Stimulated activated naive CD8-positive, alpha-beta T cell treated with anti-CD3 and anti-CD28 coated beads, Interleukin-15, Interleukin-2, amounts not matched to agents 100 ng/mL and 50 ng/mL, for 24 hours (primary cell): Measurements from ENCODE around the gene B3GALT4.
A peak's percentile ranks its signal among the peaks of the same experiment; 100 is the strongest.

Experiments used
- H3K27ac Mint-ChIP-seq: one replicate; pipeline ENCODE4 v1.8.0; 2021; ENCODE audit warnings: mild to moderate bottlenecking, mixed read lengths
- H3K27me3 Mint-ChIP-seq: one replicate; pipeline ENCODE4 v1.8.0; 2021; ENCODE audit warnings: mixed read lengths
- H3K36me3 Mint-ChIP-seq: one replicate; pipeline ENCODE4 v1.8.0; 2021; ENCODE audit warnings: low read depth, mixed read lengths
- H3K4me1 Mint-ChIP-seq: one replicate; pipeline ENCODE4 v1.8.0; 2021; ENCODE audit warnings: low read depth, mixed read lengths
- H3K4me3 Mint-ChIP-seq: one replicate; pipeline ENCODE4 v1.8.0; 2021; ENCODE audit warnings: mild to moderate bottlenecking, mixed read lengths
- H3K9me3 Mint-ChIP-seq: one replicate; pipeline ENCODE4 v1.8.0; 2021; ENCODE audit warnings: mixed read lengths

Gene B3GALT4

GRCh38 chr6:33276864-33277662 is at the start of gene B3GALT4:
Gene B3GALT4, plus strand, starts transcription at chr6:33277123. Its CDS starts 297 bp downstream, at chr6:33277420.
- Mint-ChIP-seq H3K36me3 (peaks cover 64% of the 10 kb centered on the region), H3K4me3 (peak within 1 kb of the TSS; percentile 99), H3K27me3 (no peaks in the 10 kb centered on the region), H3K27ac (peak within 1 kb of the TSS; percentile 99), H3K4me1 (peaks cover 56% of the 10 kb centered on the region), H3K9me3 (no peaks in the 10 kb centered on the region)

GRCh38 chr6:33235221-33235634 is 41.7 kb upstream of the B3GALT4 start:
- no peaks in the 10 kb centered on the region for H3K4me1 Mint-ChIP-seq
- H3K36me3 Mint-ChIP-seq: no peaks in the 10 kb centered on the region
- no peak overlapping the region for H3K27ac Mint-ChIP-seq
- no peaks in the 10 kb centered on the region for H3K9me3 Mint-ChIP-seq
- no peak overlapping the region for H3K4me3 Mint-ChIP-seq
- peaks cover 23% of the 10 kb centered on the region for H3K27me3 Mint-ChIP-seq

GRCh38 chr6:33236328-33236727 is 40.6 kb upstream of the B3GALT4 start:
- Mint-ChIP-seq H3K4me1 (peaks cover 2% of the 10 kb centered on the region), H3K27me3 (peaks cover 21% of the 10 kb centered on the region), H3K36me3 (no peaks in the 10 kb centered on the region), H3K4me3 (no peak overlapping the region), H3K27ac (no peak overlapping the region), H3K9me3 (no peaks in the 10 kb centered on the region)

- H3K36me3 Mint-ChIP-seq: no peaks in the 10 kb centered on the region
- H3K4me3 Mint-ChIP-seq: no peak overlapping the region
- no peaks in the 10 kb centered on the region for H3K9me3 Mint-ChIP-seq
- peaks cover 18% of the 10 kb centered on the region for H3K27me3 Mint-ChIP-seq
- peaks cover 7% of the 10 kb centered on the region for H3K4me1 Mint-ChIP-seq
- H3K27ac Mint-ChIP-seq: no peak overlapping the region
Observed at GRCh38 chr6:33236852-33237251, 40.1 kb upstream of the B3GALT4 start.

- Mint-ChIP-seq H3K4me3 (no peak overlapping the region), H3K36me3 (no peaks in the 10 kb centered on the region), H3K4me1 (peaks cover 14% of the 10 kb centered on the region), H3K27me3 (peaks cover 14% of the 10 kb centered on the region), H3K27ac (no peak overlapping the region), H3K9me3 (no peaks in the 10 kb centered on the region)
Observed at GRCh38 chr6:33237741-33238140, 39.2 kb upstream of the B3GALT4 start.

- peak overlapping the region; percentile 50 for H3K27ac Mint-ChIP-seq
- H3K4me1 Mint-ChIP-seq: peaks cover 14% of the 10 kb centered on the region
- no peaks in the 10 kb centered on the region for H3K9me3 Mint-ChIP-seq
- H3K27me3 Mint-ChIP-seq: peaks cover 10% of the 10 kb centered on the region
- no peaks in the 10 kb centered on the region for H3K36me3 Mint-ChIP-seq
- H3K4me3 Mint-ChIP-seq: peak overlapping the region; percentile 3
Observed at GRCh38 chr6:33241968-33242367, 35.0 kb upstream of the B3GALT4 start.

GRCh38 chr6:33243476-33243875 is 33.4 kb upstream of the B3GALT4 start:
- Mint-ChIP-seq H3K9me3 (no peaks in the 10 kb centered on the region), H3K4me1 (peaks cover 21% of the 10 kb centered on the region), H3K4me3 (no peak overlapping the region), H3K27me3 (peaks cover 10% of the 10 kb centered on the region), H3K36me3 (no peaks in the 10 kb centered on the region), H3K27ac (no peak overlapping the region)

- peaks cover 9% of the 10 kb centered on the region for H3K27me3 Mint-ChIP-seq
- H3K4me3 Mint-ChIP-seq: peak overlapping the region; percentile 89
- H3K4me1 Mint-ChIP-seq: peaks cover 41% of the 10 kb centered on the region
- H3K9me3 Mint-ChIP-seq: no peaks in the 10 kb centered on the region
- H3K36me3 Mint-ChIP-seq: peaks cover 29% of the 10 kb centered on the region
- H3K27ac Mint-ChIP-seq: peak overlapping the region; percentile 94
Observed at GRCh38 chr6:33247977-33248642, 28.8 kb upstream of the B3GALT4 start.

GRCh38 chr6:33248643-33248931 is 28.3 kb upstream of the B3GALT4 start:
- H3K4me3 Mint-ChIP-seq: peak overlapping the region; percentile 89
- H3K27me3 Mint-ChIP-seq: peaks cover 5% of the 10 kb centered on the region
- H3K9me3 Mint-ChIP-seq: no peaks in the 10 kb centered on the region
- peaks cover 41% of the 10 kb centered on the region for H3K4me1 Mint-ChIP-seq
- peak overlapping the region; percentile 94 for H3K27ac Mint-ChIP-seq
- peaks cover 30% of the 10 kb centered on the region for H3K36me3 Mint-ChIP-seq

GRCh38 chr6:33248932-33249731 is 27.8 kb upstream of the B3GALT4 start:
- H3K4me1 Mint-ChIP-seq: peaks cover 41% of the 10 kb centered on the region
- no peaks in the 10 kb centered on the region for H3K9me3 Mint-ChIP-seq
- peaks cover 4% of the 10 kb centered on the region for H3K27me3 Mint-ChIP-seq
- peaks cover 30% of the 10 kb centered on the region for H3K36me3 Mint-ChIP-seq
- peak overlapping the region; percentile 89 for H3K4me3 Mint-ChIP-seq
- peak overlapping the region; percentile 94 for H3K27ac Mint-ChIP-seq

- H3K4me3 Mint-ChIP-seq: peak overlapping the region; percentile 89
- H3K9me3 Mint-ChIP-seq: no peaks in the 10 kb centered on the region
- peak overlapping the region; percentile 88 for H3K27ac Mint-ChIP-seq
- H3K36me3 Mint-ChIP-seq: peaks cover 31% of the 10 kb centered on the region
- peaks cover 4% of the 10 kb centered on the region for H3K27me3 Mint-ChIP-seq
- peaks cover 41% of the 10 kb centered on the region for H3K4me1 Mint-ChIP-seq
Observed at GRCh38 chr6:33249732-33250630, 26.9 kb upstream of the B3GALT4 start.

- peaks cover 4% of the 10 kb centered on the region for H3K27me3 Mint-ChIP-seq
- peak overlapping the region; percentile 88 for H3K27ac Mint-ChIP-seq
- peaks cover 41% of the 10 kb centered on the region for H3K4me1 Mint-ChIP-seq
- peak overlapping the region; percentile 89 for H3K4me3 Mint-ChIP-seq
- peaks cover 35% of the 10 kb centered on the region for H3K36me3 Mint-ChIP-seq
- H3K9me3 Mint-ChIP-seq: no peaks in the 10 kb centered on the region
Observed at GRCh38 chr6:33250731-33251130, 26.2 kb upstream of the B3GALT4 start.

GRCh38 chr6:33251395-33252012 is 25.4 kb upstream of the B3GALT4 start:
- Mint-ChIP-seq H3K4me3 (peak overlapping the region; percentile 11), H3K4me1 (peaks cover 41% of the 10 kb centered on the region), H3K9me3 (no peaks in the 10 kb centered on the region), H3K36me3 (peaks cover 37% of the 10 kb centered on the region), H3K27me3 (peaks cover 3% of the 10 kb centered on the region), H3K27ac (peak overlapping the region; percentile 88)

GRCh38 chr6:33252759-33253158 is 24.2 kb upstream of the B3GALT4 start:
- H3K27me3 Mint-ChIP-seq: no peaks in the 10 kb centered on the region
- H3K4me1 Mint-ChIP-seq: peaks cover 41% of the 10 kb centered on the region
- peaks cover 39% of the 10 kb centered on the region for H3K36me3 Mint-ChIP-seq
- no peak overlapping the region for H3K4me3 Mint-ChIP-seq
- H3K9me3 Mint-ChIP-seq: no peaks in the 10 kb centered on the region
- H3K27ac Mint-ChIP-seq: peak overlapping the region; percentile 29
